SK-N-SH (cell line): ENCODE data around the gene B4GALT1.

Experiments used
- CTCF ChIP-seq: fragments of 200-600 bp; sonication (generic); IDR thresholded peaks from 2 replicates; pipeline ENCODE4 v1.6.1; 2017; ENCODE audit warnings: antibody characterized with exemption, mild to moderate bottlenecking, moderate library complexity
- EP300 ChIP-seq, 2 experiments: IDR thresholded peaks; 2 replicates each; pipeline versions ENCODE4 v1.4.0 to v1.6.1; 2012; ENCODE audit warnings: borderline replicate concordance in 1 of 2, low read depth in 1 of 2, low read length in 1 of 2
- FOXM1 ChIP-seq: IDR thresholded peaks from 2 replicates; pipeline ENCODE4 v1.4.0; 2012; ENCODE audit warnings: low read depth, mild to moderate bottlenecking
- MXI1 ChIP-seq: IDR thresholded peaks from 2 replicates; pipeline ENCODE4 v1.6.1; 2012; ENCODE audit warnings: mild to moderate bottlenecking, low read depth, low read length, improper control_type of control experiment
- NFIC ChIP-seq: IDR thresholded peaks from 2 replicates; pipeline ENCODE4 v1.4.0; 2012; ENCODE audit warnings: borderline replicate concordance
- USF2 ChIP-seq: fragments of 150-350 bp; IDR thresholded peaks from 2 replicates; pipeline ENCODE4 v1.6.1; 2017; ENCODE audit warnings: antibody characterized with exemption, low read length, low read depth, borderline replicate concordance

GRCh38 chr9:33124046-33124445, 43.1 kb downstream of the B4GALT1 start:
- TF ChIP-seq USF2: no peak
- TF ChIP-seq EP300 (IDR thresholded peaks at IDR 0.05; ENCODE audit: borderline replicate concordance in 1 of 2, low read depth in 1 of 2, low read length in 1 of 2): no peak
- no peak for TF ChIP-seq CTCF
- no peak for TF ChIP-seq FOXM1
- TF ChIP-seq NFIC: no peak
- TF ChIP-seq MXI1: no peak
